Osteocyte (in vitro differentiated cells): ENCODE data around the gene AMIGO3. TPM values are rescaled to one million over a fixed set of nuclear protein-coding genes. Genes with fewer than 3 reads are reported as not detected.

ENCODE experiments used
- DNase-seq: peaks from one replicate; pipeline ENCODE4 v3.0.0; 2021; ENCODE audit warnings: mixed read lengths; ENCODE audit not compliant: unreplicated experiment; ENCODE audit errors: extremely low spot score
- H3K27ac Mint-ChIP-seq: one replicate; pipeline ENCODE4 v1.8.0; 2021; ENCODE audit warnings: mild to moderate bottlenecking, mixed read lengths; ENCODE audit not compliant: unreplicated experiment
- H3K27me3 Mint-ChIP-seq: one replicate; pipeline ENCODE4 v1.8.0; 2021; ENCODE audit warnings: mixed read lengths; ENCODE audit not compliant: unreplicated experiment
- H3K36me3 Mint-ChIP-seq: one replicate; pipeline ENCODE4 v1.8.0; 2021; ENCODE audit warnings: mixed read lengths; ENCODE audit not compliant: unreplicated experiment
- H3K4me1 Mint-ChIP-seq: one replicate; pipeline ENCODE4 v1.8.0; 2021; ENCODE audit warnings: mixed read lengths; ENCODE audit not compliant: unreplicated experiment
- H3K4me3 Mint-ChIP-seq: one replicate; pipeline ENCODE4 v1.8.0; 2021; ENCODE audit warnings: mild to moderate bottlenecking, moderate library complexity, mixed read lengths; ENCODE audit not compliant: unreplicated experiment
- H3K9me3 Mint-ChIP-seq: one replicate; pipeline ENCODE4 v1.8.0; 2021; ENCODE audit warnings: mixed read lengths; ENCODE audit not compliant: unreplicated experiment
- CTCF ChIP-seq: fragments of 200-600 bp; sonication (generic); IDR thresholded peaks from 2 replicates; pipeline ENCODE4 v1.5.0; 2021; ENCODE audit warnings: antibody characterized with exemption, mild to moderate bottlenecking, moderate library complexity
- total RNA-seq: library from RNA; stranded (reverse); gene quantifications from 2 replicates; pipeline ENCODE4 v1.2.1, GENCODE V29; 2021

The AMIGO3 gene
- total RNA-seq, 1 donor from 2014 or later, result not detected

GRCh38 chr3:49715611-49716121, 3.8 kb downstream of the AMIGO3 start:
- Mint-ChIP-seq H3K9me3 (no peaks in the 10 kb centered on the region), H3K36me3 (no peaks in the 10 kb centered on the region), H3K4me3 (no peak overlapping the region), H3K27me3 (no peaks in the 10 kb centered on the region), H3K27ac (no peak overlapping the region), H3K4me1 (peaks cover 15% of the 10 kb centered on the region)
- DNase-seq, result no peak
- no peak for TF ChIP-seq CTCF

GRCh38 chr3:49714728-49715550, 4.5 kb downstream of the AMIGO3 start:
- Mint-ChIP-seq H3K27ac (no peak overlapping the region), H3K36me3 (no peaks in the 10 kb centered on the region)

GRCh38 chr3:49713336-49714105, 6.0 kb downstream of the AMIGO3 start:
- Mint-ChIP-seq H3K9me3 (no peaks in the 10 kb centered on the region), H3K4me3 (no peak overlapping the region), H3K27ac (no peak overlapping the region), H3K27me3 (no peaks in the 10 kb centered on the region), H3K36me3 (peaks cover 3% of the 10 kb centered on the region), H3K4me1 (peaks cover 1% of the 10 kb centered on the region)
- DNase-seq, result no peak
- no peak for TF ChIP-seq CTCF

More at GRCh38 chr3:49714728-49715550, 4.5 kb downstream of the AMIGO3 start:
- no peak for TF ChIP-seq CTCF
- H3K4me1 Mint-ChIP-seq, result peaks cover 13% of the 10 kb centered on the region
- no peak for DNase-seq
- no peak overlapping the region for H3K4me3 Mint-ChIP-seq
- no peaks in the 10 kb centered on the region for H3K27me3 Mint-ChIP-seq
- H3K9me3 Mint-ChIP-seq, result no peaks in the 10 kb centered on the region

- no peak for TF ChIP-seq CTCF
Measured at GRCh38 chr3:49712631-49713317, 6.7 kb downstream of the AMIGO3 start.

More at GRCh38 chr3:49712631-49713317, 6.7 kb downstream of the AMIGO3 start:
- no peaks in the 10 kb centered on the region for H3K4me1 Mint-ChIP-seq
- no peaks in the 10 kb centered on the region for H3K27me3 Mint-ChIP-seq
- H3K4me3 Mint-ChIP-seq, result no peak overlapping the region
- H3K9me3 Mint-ChIP-seq, result no peaks in the 10 kb centered on the region
- peaks cover 3% of the 10 kb centered on the region for H3K36me3 Mint-ChIP-seq
- H3K27ac Mint-ChIP-seq, result no peak overlapping the region
- no peak for DNase-seq
